HepG2 (cell line): ENCODE data around the gene GCHFR. TPM values are rescaled to one million over a fixed set of nuclear protein-coding genes. Genes with fewer than 3 reads are reported as not detected.

ENCODE experiments used
- AKAP8 ChIP-seq: sonication (generic); formaldehyde crosslinking; IDR thresholded peaks from 2 replicates; pipeline ENCODE4 v1.5.1; 2020; ENCODE audit warnings: mild to moderate bottlenecking, missing genetic modification reagents
- ARID2 ChIP-seq: sonication (generic); formaldehyde crosslinking; IDR thresholded peaks from 2 replicates; pipeline ENCODE4 v1.8.1; 2022; ENCODE audit warnings: mild to moderate bottlenecking, missing genetic modification reagents, borderline replicate concordance
- CENPT ChIP-seq: sonication (generic); formaldehyde crosslinking; IDR thresholded peaks from 2 replicates; pipeline ENCODE4 v1.8.0; 2022; ENCODE audit warnings: low read depth, mild to moderate bottlenecking, moderate library complexity, missing genetic modification reagents
- GLI4 ChIP-seq: sonication (generic); formaldehyde crosslinking; IDR thresholded peaks from 2 replicates; pipeline ENCODE4 v1.5.1; 2020; ENCODE audit warnings: missing genetic modification reagents, mild to moderate bottlenecking, moderate library complexity, borderline replicate concordance
- HNRNPL ChIP-seq: fragments of 200-400 bp; formaldehyde crosslinking; IDR thresholded peaks from 2 replicates; pipeline ENCODE4 v1.6.1; 2017; ENCODE audit warnings: mild to moderate bottlenecking, low read depth, low read length
- HNRNPLL ChIP-seq: fragments of 200-400 bp; formaldehyde crosslinking; IDR thresholded peaks from 2 replicates; pipeline ENCODE4 v1.6.1; 2017; ENCODE audit warnings: mild to moderate bottlenecking, low read depth, low read length; ENCODE audit not compliant: poor library complexity, severe bottlenecking
- MAFF ChIP-seq: IDR thresholded peaks from 2 replicates; pipeline ENCODE4 v1.6.1; 2011; ENCODE audit warnings: low read depth, low read length, improper control_type of control experiment
- MTF2 ChIP-seq: sonication (generic); formaldehyde crosslinking; IDR thresholded peaks from 2 replicates; pipeline ENCODE4 v1.5.0; 2020; ENCODE audit warnings: missing genetic modification reagents, borderline replicate concordance
- NFRKB ChIP-seq: fragments of 450-650 bp; IDR thresholded peaks from 2 replicates; pipeline ENCODE4 v1.6.1; 2017
- PLSCR1 ChIP-seq: sonication (generic); formaldehyde crosslinking; IDR thresholded peaks from 2 replicates; pipeline ENCODE4 v1.5.0; 2020; ENCODE audit warnings: missing genetic modification reagents, mild to moderate bottlenecking, borderline replicate concordance
- RBAK ChIP-seq: sonication (generic); formaldehyde crosslinking; IDR thresholded peaks from 2 replicates; pipeline ENCODE4 v1.5.1; 2020; ENCODE audit warnings: mild to moderate bottlenecking, missing genetic modification reagents
- RCOR2 ChIP-seq: IDR thresholded peaks from 2 replicates; pipeline ENCODE4 v1.6.1; 2016; ENCODE audit warnings: missing biosample characterization, missing genetic modification reagents
- RORA ChIP-seq: sonication (generic); formaldehyde crosslinking; IDR thresholded peaks from 2 replicates; pipeline ENCODE4 v1.5.0; 2020; ENCODE audit warnings: mild to moderate bottlenecking, missing genetic modification reagents, moderate library complexity
- SAP130 ChIP-seq: IDR thresholded peaks from 2 replicates; pipeline ENCODE4 v1.6.1; 2016; ENCODE audit warnings: low read depth
- SETDB1 ChIP-seq: sonication (generic); formaldehyde crosslinking; IDR thresholded peaks from 2 replicates; pipeline ENCODE4 v1.5.1; 2020; ENCODE audit warnings: missing genetic modification reagents, mild to moderate bottlenecking, borderline replicate concordance
- SOX13 ChIP-seq, 3 experiments: fragments of 450-650 bp in 1 of 3; sonication (generic) in 1 of 3; formaldehyde crosslinking in 1 of 3; IDR thresholded peaks in 2 of 3; conservative IDR thresholded peaks in 1 of 3; 2 replicates each; pipeline versions ENCODE4 v1.5.0 to v1.6.1; 2016 to 2020; ENCODE audit warnings: antibody characterized with exemption in 1 of 3, mild to moderate bottlenecking in 1 of 3, missing compliant biosample characterization in 1 of 3, missing genetic modification reagents in 1 of 3, moderate library complexity in 1 of 3
- TERF1 ChIP-seq: sonication (generic); formaldehyde crosslinking; IDR thresholded peaks from 2 replicates; pipeline ENCODE4 v1.8.0; 2022; ENCODE audit warnings: mild to moderate bottlenecking, missing genetic modification reagents, moderate library complexity
- U2AF2 ChIP-seq: fragments of 200-400 bp; formaldehyde crosslinking; IDR thresholded peaks from 2 replicates; pipeline ENCODE4 v1.6.1; 2017; ENCODE audit warnings: low read depth, mild to moderate bottlenecking, low read length
- ZBTB7B ChIP-seq: sonication (generic); formaldehyde crosslinking; IDR thresholded peaks from 2 replicates; pipeline ENCODE4 v1.4.0; 2020; ENCODE audit warnings: missing genetic modification reagents
- ZFP36 ChIP-seq: fragments of 150-350 bp; IDR thresholded peaks from 2 replicates; pipeline ENCODE4 v1.6.1; 2018; ENCODE audit warnings: borderline replicate concordance, low read length, low read depth; ENCODE audit not compliant: partially characterized antibody
- ZNF383 ChIP-seq: sonication (generic); formaldehyde crosslinking; IDR thresholded peaks from 2 replicates; pipeline ENCODE4 v1.4.0; 2020; ENCODE audit warnings: missing genetic modification reagents, mild to moderate bottlenecking, borderline replicate concordance
- ZNF552 ChIP-seq: sonication (generic); formaldehyde crosslinking; IDR thresholded peaks from 2 replicates; pipeline ENCODE4 v1.9.0; 2022; ENCODE audit warnings: missing genetic modification reagents, mild to moderate bottlenecking, borderline replicate concordance
- ZNF580 ChIP-seq: IDR thresholded peaks from 2 replicates; pipeline ENCODE4 v1.6.1; 2016; ENCODE audit warnings: low read depth, borderline replicate concordance
- ZNF672 ChIP-seq: sonication (generic); formaldehyde crosslinking; IDR thresholded peaks from 2 replicates; pipeline ENCODE4 v1.8.1; 2022; ENCODE audit warnings: missing genetic modification reagents
- ZNF737 ChIP-seq: sonication (generic); formaldehyde crosslinking; IDR thresholded peaks from 2 replicates; pipeline ENCODE4 v1.5.0; 2020; ENCODE audit warnings: missing genetic modification reagents, mild to moderate bottlenecking, borderline replicate concordance
- ZNF781 ChIP-seq: sonication (generic); formaldehyde crosslinking; IDR thresholded peaks from 2 replicates; pipeline ENCODE4 v1.5.1; 2020; ENCODE audit warnings: borderline replicate concordance, mild to moderate bottlenecking, missing genetic modification reagents; ENCODE audit errors: not compliant biosample characterization
- ZSCAN30 ChIP-seq: sonication (generic); formaldehyde crosslinking; IDR thresholded peaks from 2 replicates; pipeline ENCODE4 v1.5.0; 2020; ENCODE audit warnings: mild to moderate bottlenecking, missing genetic modification reagents
- polyA plus RNA-seq, 8 experiments: library from polyadenylated mRNA; depleted of rRNA in 3 of 8; stranded (reverse) in 7 of 8; unstranded in 1 of 8; fragments of >200 nt; fragmentation: Illumina TruSeq in 4 of 8; extraction: Trizol in 4 of 8; gene quantifications; 2 replicates each; pipeline versions ENCODE4 v1.2.1 to v1.2.3, GENCODE V29; 2011 to 2016; ENCODE audit warnings: low read depth in 4 of 8, missing spikeins in 1 of 8, mixed read lengths in 1 of 8; ENCODE audit not compliant: insufficient read depth in 1 of 8
- total RNA-seq, 5 experiments: library from RNA; depleted of rRNA; stranded (reverse); fragments of >200 nt; fragmentation: Illumina TruSeq; extraction: Trizol; gene quantifications; 2 replicates each; pipeline ENCODE4 v1.2.3, GENCODE V29; 2016; ENCODE audit warnings: low read depth in 1 of 5

The GCHFR gene
- total and polyA plus RNA-seq, 2 of the 13 experiments (the other 11 are each of a cell fraction or from before 2014, with no cell fraction given), result 51.5 to 92.4 TPM

GRCh38 chr15:40762919-40763800, 708 bp upstream of the GCHFR start (continued):
- no peak for TF ChIP-seq MTF2 (CRISPR knock-in tag)
- TF ChIP-seq AKAP8, result no peak
- no peak for TF ChIP-seq RORA (CRISPR knock-in tag)
- TF ChIP-seq ZNF781 (CRISPR knock-in tag), result peak; percentile 85
- no peak for TF ChIP-seq ZSCAN30 (CRISPR knock-in tag)
- TF ChIP-seq ARID2 (CRISPR knock-in tag), result no peak; the same call in 1 of the 2 replicates
- TF ChIP-seq GLI4 (CRISPR knock-in tag), result no peak; the same call in 1 of the 2 replicates
- no peak for TF ChIP-seq CENPT
- TF ChIP-seq RCOR2 (CRISPR knock-in tag), result no peak
- no peak for TF ChIP-seq ZFP36
- 0 out of 2 replicates have a peak, but pooled peaks have one; percentile 83 for TF ChIP-seq ZNF552 (CRISPR knock-in tag)
- peak; percentile 34; the same call in 1 of the 2 replicates for TF ChIP-seq ZBTB7B
- no peak for TF ChIP-seq ZNF383
- TF ChIP-seq ZNF672 (CRISPR knock-in tag), result no peak
- TF ChIP-seq TERF1 (CRISPR knock-in tag), result no peak
- peak; percentile 50; the same call in 1 of the 2 replicates for TF ChIP-seq ZNF580 (CRISPR knock-in tag)
- TF ChIP-seq PLSCR1 (CRISPR knock-in tag), result no peak
- no peak for TF ChIP-seq SETDB1 (CRISPR knock-in tag)
- TF ChIP-seq U2AF2, result no peak
- no peak for TF ChIP-seq ZNF737 (CRISPR knock-in tag)
- no peak for TF ChIP-seq MAFF
- no peak for TF ChIP-seq RBAK (CRISPR knock-in tag)
- no peak for TF ChIP-seq NFRKB
- no peak for TF ChIP-seq HNRNPL
- peak; percentile 10; the same call in 1 of the 2 replicates for TF ChIP-seq SAP130 (CRISPR knock-in tag)
- TF ChIP-seq HNRNPLL, result no peak
- no peak; the same call in 1 of the 2 replicates for TF ChIP-seq SOX13 (IDR thresholded peaks at IDR 0.05)
- TF ChIP-seq SOX13 (CRISPR knock-in tag; conservative IDR thresholded peaks at IDR 0.05 in 1 of 2, IDR thresholded peaks at IDR 0.05 in 1 of 2), result no peak
